ENCODE data around the gene ARHGEF12. TPM values are rescaled to one million over a fixed set of nuclear protein-coding genes. Genes with fewer than 3 reads are reported as not detected.

Gene ARHGEF12
- total RNA-seq, 1 donor from 2014 or later: 40.8 TPM

GRCh38 chr11:120420572-120420971 is 84.4 kb downstream of the ARHGEF12 start:
- Mint-ChIP-seq H3K4me3 (ENCODE audit: unreplicated experiment) (no peak overlapping the region), H3K27ac (ENCODE audit: unreplicated experiment) (no peak overlapping the region), H3K4me1 (ENCODE audit: low read depth, unreplicated experiment) (no peaks in the 10 kb centered on the region), H3K36me3 (ENCODE audit: unreplicated experiment) (no peaks in the 10 kb centered on the region), H3K27me3 (ENCODE audit: unreplicated experiment) (no peaks in the 10 kb centered on the region), H3K9me3 (ENCODE audit: unreplicated experiment) (no peaks in the 10 kb centered on the region)
- DNase-seq: no peak
- no peak for TF ChIP-seq CTCF (IDR thresholded peaks at IDR 0.05; ENCODE audit: partially characterized antibody, unreplicated experiment)

DNA sequence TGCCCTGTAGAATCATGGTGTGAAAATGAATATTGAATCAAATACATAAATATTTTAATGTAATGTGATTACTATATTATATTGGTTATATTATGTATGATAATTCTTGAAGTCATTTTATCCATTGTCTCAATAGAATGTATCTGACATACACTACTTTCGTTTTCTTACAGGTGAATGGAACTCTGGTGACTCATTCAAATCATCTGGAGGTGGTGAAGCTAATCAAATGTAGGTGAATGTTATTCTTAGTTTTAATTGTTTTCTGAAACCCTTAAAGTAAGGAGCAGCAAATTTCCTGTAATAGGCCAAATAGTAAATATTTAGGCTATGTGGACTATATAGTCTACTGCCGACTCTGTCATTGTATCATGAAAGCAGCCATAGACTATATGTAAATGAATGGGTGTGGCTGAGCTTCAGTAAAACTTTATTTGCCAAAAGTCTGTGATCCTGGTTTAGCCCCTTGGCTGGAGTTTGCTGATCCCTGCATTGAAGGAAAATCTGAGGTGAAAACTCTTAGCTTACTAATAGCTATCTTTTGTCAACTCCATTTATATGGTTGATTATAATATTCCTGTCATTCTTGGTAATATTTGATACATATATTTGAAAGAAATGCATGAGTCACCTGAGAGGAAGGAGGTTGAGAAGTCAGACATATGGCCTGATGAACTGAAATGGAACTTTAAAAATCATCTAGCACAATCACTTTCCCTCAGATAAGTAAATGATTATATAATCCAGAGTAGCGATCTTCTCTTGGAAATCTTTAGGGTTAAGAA is 88.2 kb downstream of the ARHGEF12 start:
- no peaks in the 10 kb centered on the region for H3K27me3 Mint-ChIP-seq (ENCODE audit: unreplicated experiment)
- H3K4me1 Mint-ChIP-seq (ENCODE audit: low read depth, unreplicated experiment): no peaks in the 10 kb centered on the region
- H3K27ac Mint-ChIP-seq (ENCODE audit: unreplicated experiment): no peak overlapping the region
- no peaks in the 10 kb centered on the region for H3K36me3 Mint-ChIP-seq (ENCODE audit: unreplicated experiment)
- no peaks in the 10 kb centered on the region for H3K9me3 Mint-ChIP-seq (ENCODE audit: unreplicated experiment)
- DNase-seq: no peak
- TF ChIP-seq CTCF (IDR thresholded peaks at IDR 0.05; ENCODE audit: partially characterized antibody, unreplicated experiment): no peak
- no peak overlapping the region for H3K4me3 Mint-ChIP-seq (ENCODE audit: unreplicated experiment)

DNA sequence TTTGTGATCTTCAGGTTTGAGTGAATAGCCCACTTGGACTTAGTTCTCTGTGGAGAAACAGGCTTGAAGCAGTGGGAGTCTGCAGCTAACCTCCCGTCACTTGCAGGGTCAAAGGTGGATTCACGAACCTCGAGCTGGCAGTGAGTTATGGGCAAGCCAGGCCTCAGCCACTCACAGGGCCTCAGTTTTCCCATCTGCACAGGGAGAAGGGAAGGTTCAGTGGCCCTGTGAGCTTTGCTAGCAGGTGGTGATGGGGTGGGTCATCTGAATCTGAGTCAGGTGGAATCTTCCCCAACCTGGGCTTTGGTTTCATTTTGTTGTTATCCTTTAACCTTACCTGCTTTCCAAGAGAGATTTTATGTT is 88.7 kb downstream of the ARHGEF12 start:
- Mint-ChIP-seq H3K9me3 (ENCODE audit: unreplicated experiment) (no peaks in the 10 kb centered on the region), H3K4me1 (ENCODE audit: low read depth, unreplicated experiment) (no peaks in the 10 kb centered on the region), H3K27ac (ENCODE audit: unreplicated experiment) (no peak overlapping the region), H3K36me3 (ENCODE audit: unreplicated experiment) (no peaks in the 10 kb centered on the region), H3K27me3 (ENCODE audit: unreplicated experiment) (no peaks in the 10 kb centered on the region), H3K4me3 (ENCODE audit: unreplicated experiment) (no peak overlapping the region)
- TF ChIP-seq CTCF (IDR thresholded peaks at IDR 0.05; ENCODE audit: partially characterized antibody, unreplicated experiment): no peak
- no peak for DNase-seq

- Mint-ChIP-seq H3K4me1 (ENCODE audit: low read depth, unreplicated experiment) (no peaks in the 10 kb centered on the region), H3K27ac (ENCODE audit: unreplicated experiment) (no peak overlapping the region), H3K4me3 (ENCODE audit: unreplicated experiment) (no peak overlapping the region), H3K9me3 (ENCODE audit: unreplicated experiment) (no peaks in the 10 kb centered on the region), H3K27me3 (ENCODE audit: unreplicated experiment) (no peaks in the 10 kb centered on the region), H3K36me3 (ENCODE audit: unreplicated experiment) (no peaks in the 10 kb centered on the region)
- no peak for TF ChIP-seq CTCF (IDR thresholded peaks at IDR 0.05; ENCODE audit: partially characterized antibody, unreplicated experiment)
- no peak for DNase-seq
Observed at GRCh38 chr11:120425527-120425926, 89.3 kb downstream of the ARHGEF12 start.

- no peaks in the 10 kb centered on the region for H3K4me1 Mint-ChIP-seq (ENCODE audit: low read depth, unreplicated experiment)
- H3K27me3 Mint-ChIP-seq (ENCODE audit: unreplicated experiment): no peaks in the 10 kb centered on the region
- TF ChIP-seq CTCF (IDR thresholded peaks at IDR 0.05; ENCODE audit: partially characterized antibody, unreplicated experiment): no peak
- H3K36me3 Mint-ChIP-seq (ENCODE audit: unreplicated experiment): no peaks in the 10 kb centered on the region
- H3K27ac Mint-ChIP-seq (ENCODE audit: unreplicated experiment): no peak overlapping the region
- DNase-seq: no peak
- no peaks in the 10 kb centered on the region for H3K9me3 Mint-ChIP-seq (ENCODE audit: unreplicated experiment)
- no peak overlapping the region for H3K4me3 Mint-ChIP-seq (ENCODE audit: unreplicated experiment)
Observed at GRCh38 chr11:120430146-120430545, 93.9 kb downstream of the ARHGEF12 start.

All from glutamatergic neuron (in vitro differentiated cells).